Measurements from ENCODE around the gene BCAS3. TPM values are rescaled to one million over a fixed set of nuclear protein-coding genes. Genes with fewer than 3 reads are reported as not detected.
A peak's percentile ranks its signal among the peaks of the same experiment; 100 is the strongest.

The BCAS3 gene
- polyA plus RNA-seq, 1 experiment, result 17.5 TPM

DNA sequence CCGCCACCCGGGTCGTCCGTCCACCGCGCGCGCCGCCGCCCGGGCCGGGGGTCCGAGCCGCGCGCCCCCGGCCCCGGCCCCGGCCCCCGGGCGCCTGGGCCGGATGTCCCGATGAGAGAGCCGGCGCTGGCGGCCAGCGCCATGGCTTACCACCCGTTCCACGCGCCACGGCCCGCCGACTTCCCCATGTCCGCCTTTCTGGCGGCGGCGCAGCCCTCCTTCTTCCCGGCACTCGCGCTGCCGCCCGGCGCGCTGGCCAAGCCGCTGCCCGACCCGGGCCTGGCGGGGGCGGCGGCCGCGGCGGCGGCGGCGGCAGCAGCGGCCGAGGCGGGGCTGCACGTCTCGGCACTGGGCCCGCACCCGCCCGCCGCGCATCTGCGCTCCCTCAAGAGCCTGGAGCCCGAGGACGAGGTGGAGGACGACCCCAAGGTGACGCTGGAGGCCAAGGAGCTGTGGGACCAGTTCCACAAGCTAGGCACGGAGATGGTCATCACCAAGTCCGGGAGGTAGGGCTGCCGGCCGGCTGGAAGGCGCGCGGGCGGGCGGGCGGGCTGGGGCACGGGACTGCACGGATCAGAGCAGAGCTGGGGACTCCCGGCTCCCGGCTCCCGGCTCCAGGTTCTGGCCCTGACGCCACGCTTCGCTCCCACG, 722.5 kb downstream of the BCAS3 start:
- DNase-seq (ENCODE audit: low read depth, low spot score), result no peak
- Histone ChIP-seq H3K27ac (ENCODE audit: low read depth, low read length) (peak overlapping the region; percentile 90), H3K27me3 (ENCODE audit: control insufficient read depth, insufficient read depth, low read length) (no peaks in the 10 kb centered on the region), H3K9me3 (ENCODE audit: control insufficient read depth, insufficient read depth, low read length) (no peaks in the 10 kb centered on the region; the same call in 1 of the 2 replicates), H3K4me3 (ENCODE audit: low read depth, low read length) (peak overlapping the region; percentile 98)
- POLR2A ChIA-PET, result interaction anchor here (0.6 to 4.0 kb wide), 14 partner anchors 10 to 428 kb away, joined by 3 to 31 read pairs (median 5); no protein-coding TSS in a partner anchor
- CTCF ChIA-PET, result interaction anchor here (1.0 kb wide), 1 partner anchor 399 kb away, joined by 5 read pairs; no protein-coding TSS in a partner anchor
- no peak for TF ChIP-seq CTCF (IDR thresholded peaks at IDR 0.05; ENCODE audit: low read depth, low read length)

DNA sequence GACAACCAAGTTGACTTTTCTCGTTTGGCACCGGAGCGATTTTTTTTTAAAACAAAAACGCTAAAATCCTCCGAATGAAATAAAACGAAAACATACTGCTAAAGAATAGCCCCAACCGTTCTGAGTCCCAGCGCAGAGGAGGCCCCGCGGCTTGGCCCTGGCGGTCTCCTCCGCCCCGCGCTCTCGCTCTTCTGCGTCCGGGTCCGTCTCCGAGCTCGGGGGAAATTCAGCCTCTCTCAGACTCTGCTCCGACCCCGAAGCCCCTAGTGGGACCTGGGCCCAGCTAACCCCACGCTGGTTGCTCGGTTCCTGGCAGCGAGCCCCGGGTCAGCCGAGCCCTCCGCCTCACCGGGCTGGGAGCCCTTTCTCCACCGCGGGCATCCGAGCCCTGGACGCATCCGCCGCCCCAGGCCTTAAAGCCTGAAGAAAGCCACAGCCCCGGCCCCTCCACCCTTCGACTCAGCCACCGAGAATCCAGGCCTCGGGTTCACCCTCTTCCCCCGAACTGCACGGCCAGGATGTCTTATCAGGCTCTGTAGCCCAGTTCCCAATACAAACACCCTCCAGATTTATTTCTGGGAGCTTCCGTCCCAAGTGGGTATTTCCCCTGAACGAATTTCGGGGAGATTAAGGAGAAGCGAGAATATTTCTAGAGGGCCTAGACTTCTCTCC, 723.2 kb downstream of the BCAS3 start:
- peak overlapping the region; percentile 98 for H3K4me3 ChIP-seq (ENCODE audit: low read depth, low read length)
- no peaks in the 10 kb centered on the region for H3K27me3 ChIP-seq (ENCODE audit: control insufficient read depth, insufficient read depth, low read length)
- no peak for DNase-seq (ENCODE audit: low read depth, low spot score)
- no peak for TF ChIP-seq CTCF (IDR thresholded peaks at IDR 0.05; ENCODE audit: low read depth, low read length)
- no peaks in the 10 kb centered on the region; the same call in 1 of the 2 replicates for H3K9me3 ChIP-seq (ENCODE audit: control insufficient read depth, insufficient read depth, low read length)
- ChIA-PET POLR2A (interaction anchor here (0.6 to 4.0 kb wide), 4 partner anchors 9 to 200 kb away, joined by 4 to 31 read pairs (median 16); no protein-coding TSS in a partner anchor), CTCF (interaction anchor here (0.7 to 1.0 kb wide), 2 partner anchors 13 to 399 kb away, joined by 3 to 5 read pairs; no protein-coding TSS in a partner anchor)
- H3K27ac ChIP-seq (ENCODE audit: low read depth, low read length), result peak overlapping the region; percentile 90

DNA sequence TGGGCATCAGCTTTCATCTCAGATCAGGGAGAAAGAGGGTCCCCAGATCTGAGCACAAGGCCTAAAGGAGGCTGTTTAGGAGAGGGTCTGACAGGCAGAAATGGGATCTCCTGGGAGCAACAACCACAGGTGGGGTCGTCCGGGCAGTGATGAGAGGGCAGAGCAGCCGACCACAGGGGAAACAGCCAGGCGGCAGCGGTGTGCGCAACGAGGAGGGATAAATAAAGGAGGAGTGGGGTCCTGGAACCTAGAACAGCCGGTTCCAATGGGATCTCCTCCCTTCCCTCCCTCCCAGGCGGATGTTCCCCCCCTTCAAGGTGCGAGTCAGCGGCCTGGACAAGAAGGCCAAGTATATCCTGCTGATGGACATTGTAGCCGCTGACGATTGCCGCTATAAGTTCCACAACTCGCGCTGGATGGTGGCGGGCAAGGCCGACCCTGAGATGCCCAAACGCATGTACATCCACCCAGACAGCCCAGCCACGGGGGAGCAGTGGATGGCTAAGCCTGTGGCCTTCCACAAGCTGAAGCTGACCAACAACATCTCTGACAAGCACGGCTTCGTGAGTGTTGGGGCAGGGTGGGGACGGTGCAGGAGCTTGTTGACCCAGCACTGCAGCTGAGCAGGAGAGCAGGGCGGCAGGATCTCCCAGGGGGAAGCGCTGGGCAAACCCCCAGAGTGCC, 723.9 kb downstream of the BCAS3 start:
- ChIA-PET POLR2A (interaction anchor here (0.6 to 3.6 kb wide), 4 partner anchors 8 to 1558 kb away, joined by 4 to 27 read pairs (median 5); no protein-coding TSS in a partner anchor), CTCF (interaction anchor here (0.7 to 1.0 kb wide), 2 partner anchors 12 to 400 kb away, joined by 3 to 5 read pairs; no protein-coding TSS in a partner anchor)
- no peak for DNase-seq (ENCODE audit: low read depth, low spot score)
- TF ChIP-seq CTCF (IDR thresholded peaks at IDR 0.05; ENCODE audit: low read depth, low read length), result no peak
- H3K27ac ChIP-seq (ENCODE audit: low read depth, low read length), result peak overlapping the region; percentile 90
- no peaks in the 10 kb centered on the region; the same call in 1 of the 2 replicates for H3K9me3 ChIP-seq (ENCODE audit: control insufficient read depth, insufficient read depth, low read length)
- no peaks in the 10 kb centered on the region for H3K27me3 ChIP-seq (ENCODE audit: control insufficient read depth, insufficient read depth, low read length)
- H3K4me3 ChIP-seq (ENCODE audit: low read depth, low read length), result peak overlapping the region; percentile 98

GRCh38 chr17:61402073-61402541, 724.5 kb downstream of the BCAS3 start:
- Histone ChIP-seq H3K27ac (ENCODE audit: low read depth, low read length) (peak overlapping the region; percentile 90), H3K9me3 (ENCODE audit: control insufficient read depth, insufficient read depth, low read length) (no peaks in the 10 kb centered on the region; the same call in 1 of the 2 replicates), H3K4me3 (ENCODE audit: low read depth, low read length) (peak overlapping the region; percentile 98), H3K27me3 (ENCODE audit: control insufficient read depth, insufficient read depth, low read length) (no peaks in the 10 kb centered on the region)
- DNase-seq (ENCODE audit: low read depth, low spot score), result no peak
- ChIA-PET CTCF (no interaction called here), POLR2A (interaction anchor here (0.6 to 1.1 kb wide), 2 partner anchors 194 to 1558 kb away, joined by 3 to 4 read pairs; no protein-coding TSS in a partner anchor)
- no peak for TF ChIP-seq CTCF (IDR thresholded peaks at IDR 0.05; ENCODE audit: low read depth, low read length)
